A549 (cell line): ENCODE data around the gene SHANK3. TPM values are rescaled to one million over a fixed set of nuclear protein-coding genes. Genes with fewer than 3 reads are reported as not detected.

Experiments used
- ATAC-seq, 2 experiments: fragments of 200-7000 bp in 1 of 2; fragments of >200 bp in 1 of 2; cut with Nextera tagmentation in 1 of 2; cut with Tn5 transposase in 1 of 2; 3 replicates each; pipeline versions ENCODE4 v1.8.0 to v1.9.1; 2018 to 2020; ENCODE audit warnings: mild to moderate bottlenecking in 1 of 2, moderate library complexity in 1 of 2
- CTCF ChIA-PET: fragments of 300-600 bp; sonication (Branson Sonifier 250); formaldehyde crosslinking; extraction: SDS; loops from one replicate; lab custom pipeline; 2021; ENCODE audit warnings: antibody characterized with exemption, inconsistent platforms; lab: Yijun Ruan, JAX
- POLR2A ChIA-PET: fragments of 350-600 bp; formaldehyde crosslinking; extraction: SDS; loops from one replicate; lab custom pipeline; 2021; ENCODE audit warnings: antibody characterized with exemption, inconsistent platforms; lab: Yijun Ruan, JAX
- DNase-seq, 2 experiments: peaks; one replicate each; pipeline versions ENCODE4 v3.0.0 to v3.0.0-alpha.2; 2011 to 2016; ENCODE audit warnings: low read depth in 1 of 2, low spot score in 1 of 2
- FAIRE-seq: peaks from 2 replicates; lab custom pipeline; 2011; peaks lifted over from hg19 to GRCh38; lab: Jason Lieb, UNC
- H3K27ac ChIP-seq, 2 experiments: fragments of >200 bp; sonication (Bioruptor Twin); formaldehyde crosslinking; 3 replicates each; pipeline ENCODE4 v1.5.1; 2016 to 2017
- H3K4me1 ChIP-seq: fragments of >200 bp; sonication (Bioruptor Twin); formaldehyde crosslinking; 3 replicates; pipeline ENCODE4 v1.6.1; 2016
- H3K4me2 ChIP-seq: fragments of >200 bp; sonication (Bioruptor Twin); formaldehyde crosslinking; 3 replicates; pipeline ENCODE4 v1.6.1; 2016
- H3K4me3 ChIP-seq: fragments of >200 bp; sonication (Bioruptor Twin); formaldehyde crosslinking; 3 replicates; pipeline ENCODE4 v1.5.1; 2016
- H3K9me3 ChIP-seq: fragments of >200 bp; sonication (Bioruptor Twin); formaldehyde crosslinking; 3 replicates; pipeline ENCODE4 v1.6.1; 2016
- CHD2 ChIP-seq: fragments of 150-350 bp; IDR thresholded peaks from 2 replicates; pipeline ENCODE4 v1.6.1; 2014; ENCODE audit warnings: low read length; ENCODE audit not compliant: partially characterized antibody
- CHD4 ChIP-seq: fragments of 200-600 bp; sonication (generic); IDR thresholded peaks from 2 replicates; pipeline ENCODE4 v1.6.1; 2016; ENCODE audit warnings: antibody characterized with exemption, mild to moderate bottlenecking, borderline replicate concordance
- EHF ChIP-seq: fragments of 250-450 bp; sonication (Bioruptor Pico); IDR thresholded peaks from 2 replicates; pipeline ENCODE4 v1.5.0; 2020; ENCODE audit warnings: mild to moderate bottlenecking
- EP300 ChIP-seq, 2 experiments: fragments of >200 bp; sonication (Bioruptor Twin); formaldehyde crosslinking; IDR thresholded peaks; 2 replicates in 1 of 2; 3 replicates in 1 of 2; pipeline ENCODE4 v1.6.1; 2016 to 2017
- GATA3 ChIP-seq: IDR thresholded peaks from 2 replicates; pipeline ENCODE4 v1.6.1; 2012; ENCODE audit warnings: borderline replicate concordance
- HDAC2 ChIP-seq: fragments of 200-600 bp; sonication (generic); IDR thresholded peaks from 2 replicates; pipeline ENCODE4 v1.6.1; 2016
- HMGXB4 ChIP-seq: fragments of 250-450 bp; sonication (Bioruptor Pico); IDR thresholded peaks from 2 replicates; pipeline ENCODE4 v1.5.0; 2021; ENCODE audit warnings: mild to moderate bottlenecking, moderate library complexity, borderline replicate concordance
- HOXB13 ChIP-seq: fragments of 250-450 bp; sonication (Bioruptor Pico); IDR thresholded peaks from 2 replicates; pipeline ENCODE4 v1.5.0; 2020; ENCODE audit warnings: low read depth, mild to moderate bottlenecking, moderate library complexity
- JUN ChIP-seq, 2 experiments: fragments of >200 bp; sonication (Bioruptor Twin); formaldehyde crosslinking; IDR thresholded peaks; 2 replicates in 1 of 2; 3 replicates in 1 of 2; pipeline ENCODE4 v1.6.1; 2016 to 2017
- NFE2L2 ChIP-seq: fragments of 150-350 bp; conservative IDR thresholded peaks from 2 replicates; pipeline ENCODE4 v1.6.1; 2014; ENCODE audit warnings: low read length
- NR3C1 ChIP-seq: fragments of >200 bp; sonication (Bioruptor Twin); formaldehyde crosslinking; IDR thresholded peaks from 3 replicates; pipeline ENCODE4 v1.6.1; 2017
- RARB ChIP-seq: fragments of 250-450 bp; sonication (Bioruptor Pico); IDR thresholded peaks from 2 replicates; pipeline ENCODE4 v1.8.0; 2021; ENCODE audit warnings: mild to moderate bottlenecking, moderate library complexity
- SREBF2 ChIP-seq: fragments of 450-650 bp; IDR thresholded peaks from 2 replicates; pipeline ENCODE4 v1.6.1; 2014; ENCODE audit warnings: mild to moderate bottlenecking, moderate library complexity
- USF2 ChIP-seq: fragments of 450-650 bp; IDR thresholded peaks from 2 replicates; pipeline ENCODE4 v1.6.1; 2014; ENCODE audit warnings: antibody characterized with exemption
- WGBS: methylation state at CpG from one replicate; pipeline ENCODE4 v1.1.6; 2017; ENCODE audit errors: missing lambda C conversion rate; 5-methylcytosine and 5-hydroxymethylcytosine counted together
- polyA plus RNA-seq, 4 experiments: library from polyadenylated mRNA; depleted of rRNA in 3 of 4; stranded (reverse); fragments of >200 nt; fragmentation: RNase III in 1 of 4; extraction: RNeasy Plus Mini Kit Qiagen cat#74134 plus additional on column Dnase treatment in 1 of 4; gene quantifications; 2 replicates in 3 of 4; 3 replicates in 1 of 4; pipeline ENCODE4 v1.2.3, GENCODE V29; 2011 to 2017
- TF ChIP-seq, protein P1 (sequence below): fragments of >200 bp; sonication (Bioruptor Twin); formaldehyde crosslinking; IDR thresholded peaks from 3 replicates; pipeline ENCODE4 v1.6.1; 2016
- TF ChIP-seq, protein P2 (sequence below): IDR thresholded peaks from 2 replicates; pipeline ENCODE4 v1.6.1; 2012; ENCODE audit warnings: low read depth, borderline replicate concordance
- TF ChIP-seq, protein P3 (sequence below): IDR thresholded peaks from 2 replicates; pipeline ENCODE4 v1.6.1; 2012
- TF ChIP-seq, protein P4 (sequence below): fragments of 250-450 bp; sonication (Bioruptor Pico); IDR thresholded peaks from 2 replicates; pipeline ENCODE4 v1.5.0; 2020; ENCODE audit warnings: low read depth, mild to moderate bottlenecking, moderate library complexity

Gene SHANK3
- polyA plus RNA-seq, 2 of the 4 experiments (the other 2 are of a cell fraction) = 0.53 to 2.4 TPM

GRCh38 chr22:50677493-50678217, 5.0 kb downstream of the SHANK3 start:
- Histone ChIP-seq H3K4me1 (0 out of 3 replicates have a peak, but pooled peaks cover 6% of the 10 kb centered on the region), H3K9me3 (no peaks in the 10 kb centered on the region), H3K4me3 (no peak overlapping the region), H3K4me2 (no peak overlapping the region), H3K27ac (no peak overlapping the region)
- FAIRE-seq (no peak), DNase-seq (no peak), ATAC-seq (no peak)
- POLR2A ChIA-PET = no interaction called here
- CTCF ChIA-PET = interaction anchor here (1.2 kb wide), 1 partner anchor 16 kb away, joined by 3 read pairs; no protein-coding TSS in a partner anchor
- WGBS = 79% methylated on average over 12 of the region's 13 CpGs
- TF ChIP-seq EHF (CRISPR knock-in tag) = no peak
- no peak for TF ChIP-seq HMGXB4 (CRISPR knock-in tag)
- TF ChIP-seq NR3C1 = no peak
- TF ChIP-seq, protein P1, sequence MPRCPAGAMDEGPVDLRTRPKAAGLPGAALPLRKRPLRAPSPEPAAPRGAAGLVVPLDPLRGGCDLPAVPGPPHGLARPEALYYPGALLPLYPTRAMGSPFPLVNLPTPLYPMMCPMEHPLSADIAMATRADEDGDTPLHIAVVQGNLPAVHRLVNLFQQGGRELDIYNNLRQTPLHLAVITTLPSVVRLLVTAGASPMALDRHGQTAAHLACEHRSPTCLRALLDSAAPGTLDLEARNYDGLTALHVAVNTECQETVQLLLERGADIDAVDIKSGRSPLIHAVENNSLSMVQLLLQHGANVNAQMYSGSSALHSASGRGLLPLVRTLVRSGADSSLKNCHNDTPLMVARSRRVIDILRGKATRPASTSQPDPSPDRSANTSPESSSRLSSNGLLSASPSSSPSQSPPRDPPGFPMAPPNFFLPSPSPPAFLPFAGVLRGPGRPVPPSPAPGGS = no peak
- no peak for TF ChIP-seq CHD4
- no peak for TF ChIP-seq JUN (IDR thresholded peaks at IDR 0.05)
- TF ChIP-seq, protein P2, sequence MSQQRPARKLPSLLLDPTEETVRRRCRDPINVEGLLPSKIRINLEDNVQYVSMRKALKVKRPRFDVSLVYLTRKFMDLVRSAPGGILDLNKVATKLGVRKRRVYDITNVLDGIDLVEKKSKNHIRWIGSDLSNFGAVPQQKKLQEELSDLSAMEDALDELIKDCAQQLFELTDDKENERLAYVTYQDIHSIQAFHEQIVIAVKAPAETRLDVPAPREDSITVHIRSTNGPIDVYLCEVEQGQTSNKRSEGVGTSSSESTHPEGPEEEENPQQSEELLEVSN = no peak
- no peak for TF ChIP-seq HOXB13 (CRISPR knock-in tag)
- no peak for TF ChIP-seq NFE2L2
- TF ChIP-seq, all 56 proteins: peak for 0

DNA sequence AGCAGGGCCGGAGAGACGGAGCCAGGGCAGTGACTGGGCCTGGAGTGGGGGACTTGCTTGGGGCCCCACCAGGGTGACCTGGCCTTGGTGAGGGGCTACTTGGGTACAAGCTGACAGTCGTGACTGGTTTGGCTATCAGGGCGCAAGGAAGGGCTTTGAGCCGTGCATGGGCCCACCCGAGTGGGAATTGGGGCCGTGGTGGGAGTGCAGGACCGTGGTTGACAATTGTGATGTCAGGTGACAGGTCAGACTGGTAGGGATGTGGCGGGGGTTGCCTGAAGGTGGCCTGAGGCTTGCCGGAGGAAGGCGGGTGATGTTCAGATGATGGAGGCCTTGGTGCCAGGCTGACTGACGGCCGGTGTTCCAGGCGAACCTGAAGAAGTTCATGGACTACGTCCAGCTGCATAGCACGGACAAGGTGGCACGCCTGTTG, 5.6 kb downstream of the SHANK3 start:
- no peak overlapping the region for H3K27ac ChIP-seq
- H3K9me3 ChIP-seq = no peaks in the 10 kb centered on the region
- DNase-seq (no peak), ATAC-seq (no peak), FAIRE-seq (no peak)
- H3K4me3 ChIP-seq = no peak overlapping the region
- ChIA-PET POLR2A (no interaction called here), CTCF (no interaction called here)
- no peak overlapping the region for H3K4me2 ChIP-seq
- 87% methylated on average over 9 of the region's 17 CpGs for whole genome bisulfite sequencing
- TF ChIP-seq, protein P3, sequence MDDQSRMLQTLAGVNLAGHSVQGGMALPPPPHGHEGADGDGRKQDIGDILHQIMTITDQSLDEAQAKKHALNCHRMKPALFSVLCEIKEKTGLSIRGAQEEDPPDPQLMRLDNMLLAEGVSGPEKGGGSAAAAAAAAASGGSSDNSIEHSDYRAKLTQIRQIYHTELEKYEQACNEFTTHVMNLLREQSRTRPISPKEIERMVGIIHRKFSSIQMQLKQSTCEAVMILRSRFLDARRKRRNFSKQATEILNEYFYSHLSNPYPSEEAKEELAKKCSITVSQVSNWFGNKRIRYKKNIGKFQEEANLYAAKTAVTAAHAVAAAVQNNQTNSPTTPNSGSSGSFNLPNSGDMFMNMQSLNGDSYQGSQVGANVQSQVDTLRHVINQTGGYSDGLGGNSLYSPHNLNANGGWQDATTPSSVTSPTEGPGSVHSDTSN = no peak
- no peak for TF ChIP-seq HDAC2
- no peak for TF ChIP-seq EP300 (IDR thresholded peaks at IDR 0.05)
- TF ChIP-seq, protein P4, sequence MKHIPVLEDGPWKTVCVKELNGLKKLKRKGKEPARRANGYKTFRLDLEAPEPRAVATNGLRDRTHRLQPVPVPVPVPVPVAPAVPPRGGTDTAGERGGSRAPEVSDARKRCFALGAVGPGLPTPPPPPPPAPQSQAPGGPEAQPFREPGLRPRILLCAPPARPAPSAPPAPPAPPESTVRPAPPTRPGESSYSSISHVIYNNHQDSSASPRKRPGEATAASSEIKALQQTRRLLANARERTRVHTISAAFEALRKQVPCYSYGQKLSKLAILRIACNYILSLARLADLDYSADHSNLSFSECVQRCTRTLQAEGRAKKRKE (CRISPR knock-in tag) = no peak
- TF ChIP-seq GATA3 = no peak
- TF ChIP-seq NR3C1 = no peak
- no peak for TF ChIP-seq CHD2
- TF ChIP-seq USF2 = no peak
- no peak for TF ChIP-seq HOXB13 (CRISPR knock-in tag)
- no peak for TF ChIP-seq SREBF2
- no peak for TF ChIP-seq JUN (IDR thresholded peaks at IDR 0.05)
- TF ChIP-seq RARB (CRISPR knock-in tag) = no peak
- no peak for TF ChIP-seq HMGXB4 (CRISPR knock-in tag)
- 0 out of 3 replicates have a peak, but pooled peaks cover 6% of the 10 kb centered on the region for H3K4me1 ChIP-seq
